CD14-positive monocyte (primary cell): ENCODE results near the gene PLXDC2. TPM values are rescaled to one million over a fixed set of nuclear protein-coding genes. Genes with fewer than 3 reads are reported as not detected.

Experiments used
- DNase-seq, 3 donors: peaks; one replicate each; pipeline ENCODE4 v3.0.0-alpha.2; 2011 to 2022
- H2AFZ ChIP-seq: 2 replicates; pipeline ENCODE4 v1.6.0; 2012; ENCODE audit warnings: mild to moderate bottlenecking, low read depth, low read length, inconsistent platforms; ENCODE audit not compliant: insufficient read depth, poor library complexity, severe bottlenecking
- H3K27ac ChIP-seq, 2 donors: 1 replicate in 1 of 2; 2 replicates in 1 of 2; pipeline ENCODE4 v1.5.1; 2012 to 2013; ENCODE audit warnings: low read length in 2 of 2, control low read depth in 1 of 2, inconsistent platforms in 1 of 2, low read depth in 1 of 2, mild to moderate bottlenecking in 1 of 2
- H3K27me3 ChIP-seq, 2 donors: one replicate each; pipeline versions ENCODE4 v1.6.0 to v1.6.1; 2011 to 2013; ENCODE audit warnings: low read length in 2 of 2; ENCODE audit not compliant: control insufficient read depth in 2 of 2, insufficient read depth in 2 of 2
- H3K36me3 ChIP-seq, 2 donors: replicated peaks in 1 of 2; 1 replicate in 1 of 2; 2 replicates in 1 of 2; pipeline versions ENCODE4 v1.5.1 to v1.6.1; 2012 to 2013; ENCODE audit warnings: low read length in 2 of 2, control low read depth in 1 of 2, inconsistent platforms in 1 of 2, mild to moderate bottlenecking in 1 of 2; ENCODE audit not compliant: insufficient read depth in 2 of 2, control insufficient read depth in 1 of 2
- H3K4me1 ChIP-seq, 2 donors: 1 replicate in 1 of 2; 2 replicates in 1 of 2; pipeline versions ENCODE4 v1.5.1 to v1.6.1; 2012 to 2013; ENCODE audit warnings: low read length in 2 of 2, control low read depth in 1 of 2, inconsistent platforms in 1 of 2, mild to moderate bottlenecking in 1 of 2, moderate library complexity in 1 of 2; ENCODE audit not compliant: insufficient read depth in 2 of 2, control insufficient read depth in 1 of 2
- H3K4me2 ChIP-seq: replicated peaks from 2 replicates; pipeline ENCODE3; 2012; ENCODE audit warnings: low read length, moderate library complexity, mild to moderate bottlenecking; ENCODE audit not compliant: poor library complexity, severe bottlenecking; ENCODE audit errors: extremely low read depth
- H3K4me3 ChIP-seq, 3 experiments: fragments of 200-600 bp in 1 of 3; sonication (generic) in 1 of 3; replicated peaks in 1 of 3; 1 replicate in 2 of 3; 2 replicates in 1 of 3; pipeline ENCODE4 v1.5.1; 2011 to 2013; ENCODE audit warnings: low read length in 3 of 3, mild to moderate bottlenecking in 3 of 3, control low read depth in 2 of 3, low read depth in 2 of 3, inconsistent platforms in 1 of 3, moderate library complexity in 1 of 3
- H3K79me2 ChIP-seq: 2 replicates; pipeline ENCODE4 v1.6.0; 2012; ENCODE audit warnings: mild to moderate bottlenecking, control low read depth, inconsistent platforms, low read length, moderate library complexity; ENCODE audit not compliant: insufficient read depth
- H3K9ac ChIP-seq: 2 replicates; pipeline ENCODE4 v1.6.0; 2017; ENCODE audit warnings: low read length, mild to moderate bottlenecking; ENCODE audit not compliant: insufficient read depth, poor library complexity, severe bottlenecking
- H3K9me3 ChIP-seq, 2 donors: replicated peaks in 1 of 2; 1 replicate in 1 of 2; 2 replicates in 1 of 2; pipeline versions ENCODE4 v1.5.1 to v1.6.1; 2012 to 2013; ENCODE audit warnings: low read length in 2 of 2, control low read depth in 1 of 2; ENCODE audit not compliant: control insufficient read depth in 1 of 2, insufficient read depth in 1 of 2
- H4K20me1 ChIP-seq: 2 replicates; pipeline ENCODE4 v1.6.0; 2012; ENCODE audit warnings: mild to moderate bottlenecking, low read length, control low read depth, moderate library complexity; ENCODE audit not compliant: insufficient read depth
- H3K27ac Mint-ChIP-seq, 7 donors: one replicate each; pipeline ENCODE4 v1.8.0; 2020; ENCODE audit warnings: mild to moderate bottlenecking in 7 of 7, mixed read lengths in 7 of 7, moderate library complexity in 6 of 7, inconsistent platforms in 2 of 7
- H3K27me3 Mint-ChIP-seq, 3 donors: one replicate each; pipeline ENCODE4 v1.8.0; 2021 to 2022; ENCODE audit warnings: low read depth in 3 of 3, mild to moderate bottlenecking in 3 of 3, mixed read lengths in 3 of 3, moderate library complexity in 3 of 3, inconsistent platforms in 1 of 3
- H3K36me3 Mint-ChIP-seq, 2 donors: one replicate each; pipeline ENCODE4 v1.8.0; 2020; ENCODE audit warnings: mixed read lengths in 2 of 2, inconsistent platforms in 1 of 2, mild to moderate bottlenecking in 1 of 2
- H3K4me1 Mint-ChIP-seq: one replicate; pipeline ENCODE4 v1.8.0; 2020; ENCODE audit warnings: mild to moderate bottlenecking, mixed read lengths
- H3K4me3 Mint-ChIP-seq, 2 donors: one replicate each; pipeline ENCODE4 v1.8.0; 2020; ENCODE audit warnings: mild to moderate bottlenecking in 2 of 2, mixed read lengths in 2 of 2, moderate library complexity in 1 of 2
- H3K9me3 Mint-ChIP-seq, 7 donors: one replicate each; pipeline ENCODE4 v1.8.0; 2020 to 2022; ENCODE audit warnings: mixed read lengths in 7 of 7, mild to moderate bottlenecking in 6 of 7, moderate library complexity in 6 of 7, inconsistent platforms in 2 of 7
- WGBS: methylation state at CpG from one replicate; pipeline ENCODE4 v1.1.5; 2013; ENCODE audit warnings: missing lambda C conversion rate; ENCODE audit not compliant: insufficient coverage; 5-methylcytosine and 5-hydroxymethylcytosine counted together
- intact Hi-C, 2 donors: fragments of 100-400 bp; cut with micrococcal nuclease; formaldehyde crosslinking; loops; one replicate each; pipeline versions ENCODE4 v1.15.0 to v1.15.1; 2023
- polyA plus RNA-seq, 3 donors: library from polyadenylated mRNA; depleted of rRNA in 1 of 3; unstranded in 2 of 3; stranded (reverse) in 1 of 3; fragments of 300-500 nt in 2 of 3; fragments of >200 nt in 1 of 3; fragmentation: Illumina TruSeq in 2 of 3; gene quantifications; 1 replicate in 2 of 3; 2 replicates in 1 of 3; pipeline ENCODE4 v1.2.3, GENCODE V29; 2012 to 2021
- TF ChIP-seq, protein P1 (sequence below): fragments of 200-600 bp; IDR thresholded peaks from one replicate; pipeline ENCODE4 v1.8.0; 2022; ENCODE audit warnings: antibody characterized with exemption, mild to moderate bottlenecking

PLXDC2 gene
- polyA plus RNA-seq, 3 donors, result 37.5 to 128 (median 93.6) TPM

DNA sequence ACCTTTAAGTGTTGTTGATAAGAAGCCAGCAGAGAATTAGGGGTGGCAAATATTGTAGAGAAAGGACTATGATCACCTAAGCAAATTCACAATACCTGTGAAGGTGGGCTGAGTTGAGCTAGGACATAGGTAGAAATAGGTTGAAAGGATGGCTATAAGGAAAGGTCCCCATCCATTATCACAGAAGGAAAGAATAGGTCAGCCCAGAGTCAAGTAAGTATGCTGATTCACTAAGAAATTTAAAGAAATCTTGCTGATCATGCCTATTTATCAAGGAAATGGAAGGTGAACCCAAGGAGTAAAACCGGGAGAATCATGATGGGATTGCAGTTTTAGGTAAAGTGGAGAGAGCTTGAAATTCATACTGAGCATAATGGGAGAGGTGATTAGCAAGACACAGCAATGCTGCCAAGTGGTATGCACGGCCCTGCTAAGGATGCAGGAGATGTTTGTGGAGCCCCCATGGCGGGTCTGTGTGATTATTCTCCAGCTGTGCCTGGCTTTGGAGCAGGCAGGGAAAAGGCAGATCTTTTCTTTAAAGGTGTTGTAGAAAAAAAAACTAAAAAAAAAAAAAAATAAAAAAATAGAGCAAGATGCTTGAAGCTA lies 399.4 kb downstream of the PLXDC2 start:
- Histone ChIP-seq H3K27me3 (no peaks in the 10 kb centered on the region), H3K27ac (no peak overlapping the region), H3K4me3 (no peak overlapping the region), H3K4me2 (no peak overlapping the region), H3K36me3 (peaks cover 51 to 90% of the 10 kb centered on the region in 2 donors), H2AFZ (no peak overlapping the region), H3K79me2 (no peaks in the 10 kb centered on the region), H3K9me3 (no peaks in the 10 kb centered on the region), H3K9ac (no peak overlapping the region), H4K20me1 (peaks cover 38% of the 10 kb centered on the region), H3K4me1 (peaks cover 4 to 7% of the 10 kb centered on the region in 2 donors)
- 89% methylated on average over 1 of the region's 3 CpGs for WGBS
- no peak overlapping the region for H3K4me3 Mint-ChIP-seq
- peaks cover 55 to 71% of the 10 kb centered on the region in 2 donors for H3K36me3 Mint-ChIP-seq
- DNase-seq, result no peak
- intact Hi-C loops, result no loop called here
- H3K27me3 Mint-ChIP-seq, result no peaks in the 10 kb centered on the region
- TF ChIP-seq, protein P1, sequence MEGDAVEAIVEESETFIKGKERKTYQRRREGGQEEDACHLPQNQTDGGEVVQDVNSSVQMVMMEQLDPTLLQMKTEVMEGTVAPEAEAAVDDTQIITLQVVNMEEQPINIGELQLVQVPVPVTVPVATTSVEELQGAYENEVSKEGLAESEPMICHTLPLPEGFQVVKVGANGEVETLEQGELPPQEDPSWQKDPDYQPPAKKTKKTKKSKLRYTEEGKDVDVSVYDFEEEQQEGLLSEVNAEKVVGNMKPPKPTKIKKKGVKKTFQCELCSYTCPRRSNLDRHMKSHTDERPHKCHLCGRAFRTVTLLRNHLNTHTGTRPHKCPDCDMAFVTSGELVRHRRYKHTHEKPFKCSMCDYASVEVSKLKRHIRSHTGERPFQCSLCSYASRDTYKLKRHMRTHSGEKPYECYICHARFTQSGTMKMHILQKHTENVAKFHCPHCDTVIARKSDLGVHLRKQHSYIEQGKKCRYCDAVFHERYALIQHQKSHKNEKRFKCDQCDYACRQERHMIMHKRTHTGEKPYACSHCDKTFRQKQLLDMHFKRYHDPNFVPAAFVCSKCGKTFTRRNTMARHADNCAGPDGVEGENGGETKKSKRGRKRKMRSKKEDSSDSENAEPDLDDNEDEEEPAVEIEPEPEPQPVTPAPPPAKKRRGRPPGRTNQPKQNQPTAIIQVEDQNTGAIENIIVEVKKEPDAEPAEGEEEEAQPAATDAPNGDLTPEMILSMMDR, result no peak
- peaks cover 0 to 3% (median 0%) of the 10 kb centered on the region in 7 donors for H3K9me3 Mint-ChIP-seq
- peak overlapping the region in 3 of 7 donors; percentile 8 to 21 (median 12) for H3K27ac Mint-ChIP-seq
- H3K4me1 Mint-ChIP-seq, result peaks cover 15% of the 10 kb centered on the region

DNA sequence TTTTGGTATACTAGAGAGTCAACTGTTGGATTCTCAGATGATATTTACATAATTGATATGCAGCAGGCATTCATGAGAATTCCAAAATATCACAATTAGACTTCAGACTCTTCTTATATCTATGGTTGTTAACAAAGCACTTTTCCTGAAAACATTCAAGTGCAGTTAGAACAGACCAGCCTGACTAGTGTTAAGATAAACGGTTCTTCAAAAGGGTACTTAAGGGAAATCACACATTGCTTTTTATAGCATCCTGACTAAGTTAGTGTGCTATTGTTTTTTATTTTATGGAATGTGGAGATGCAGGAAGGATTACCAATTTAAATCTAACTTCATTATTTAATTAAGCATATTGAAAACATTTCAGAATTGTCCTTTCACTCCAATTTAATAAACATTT lies 405.1 kb downstream of the PLXDC2 start:
- H3K79me2 ChIP-seq, result no peaks in the 10 kb centered on the region
- no peak overlapping the region for H3K9ac ChIP-seq
- H3K4me2 ChIP-seq, result no peak overlapping the region
- no peak overlapping the region for H3K4me3 Mint-ChIP-seq
- H3K9me3 ChIP-seq, result no peaks in the 10 kb centered on the region
- no peak for DNase-seq
- H3K27ac Mint-ChIP-seq, result no peak overlapping the region
- H3K27ac ChIP-seq, result no peak overlapping the region
- no peaks in the 10 kb centered on the region for H3K9me3 Mint-ChIP-seq
- no peak overlapping the region for H2AFZ ChIP-seq
- TF ChIP-seq, protein P1, result no peak
- no peaks in the 10 kb centered on the region for H3K27me3 ChIP-seq
- intact Hi-C loops, result no loop called here
- H3K4me1 Mint-ChIP-seq, result peaks cover 8% of the 10 kb centered on the region
- peaks cover 51 to 90% of the 10 kb centered on the region in 2 donors for H3K36me3 ChIP-seq
- peaks cover 11% of the 10 kb centered on the region for H4K20me1 ChIP-seq
- WGBS, result no CpG with 5 or more reads among the region's 1 CpG
- H3K4me1 ChIP-seq, result peaks cover 2 to 3% of the 10 kb centered on the region in 2 donors
- H3K27me3 Mint-ChIP-seq, result peaks cover 0 to 1% (median 0%) of the 10 kb centered on the region in 3 donors
- H3K4me3 ChIP-seq, result no peak overlapping the region
- peaks cover 55 to 66% of the 10 kb centered on the region in 2 donors for H3K36me3 Mint-ChIP-seq
